Esophagus squamous epithelium (tissue), 5 donors: ENCODE results near the gene OR4C6. TPM values are rescaled to one million over a fixed set of nuclear protein-coding genes. Genes with fewer than 3 reads are reported as not detected.
A peak's percentile ranks its signal among the peaks of the same experiment; 100 is the strongest.

Source experiments
- DNase-seq: peaks from one replicate; lab custom pipeline; 2025; lab: John Stamatoyannopoulos, UW
- H3K27ac ChIP-seq, 4 donors: fragments of 200-600 bp; sonication (generic); one replicate each; pipeline ENCODE4 v1.5.1; 2016 to 2019; ENCODE audit warnings: mild to moderate bottlenecking in 1 of 4
- H3K27me3 ChIP-seq, 4 donors: fragments of 200-600 bp; sonication (generic); 1 replicate in 3 of 4; 2 replicates in 1 of 4; pipeline versions ENCODE4 v1.5.1 to v1.6.0; 2017 to 2021; ENCODE audit warnings: antibody characterized with exemption in 1 of 4
- H3K36me3 ChIP-seq, 3 donors: fragments of 200-600 bp; sonication (generic); one replicate each; pipeline ENCODE4 v1.5.1; 2016 to 2019
- H3K4me1 ChIP-seq, 3 donors: fragments of 200-600 bp; sonication (generic); one replicate each; pipeline ENCODE4 v1.5.1; 2017 to 2019
- H3K4me3 ChIP-seq, 4 donors: fragments of 200-600 bp; sonication (generic); 1 replicate in 3 of 4; 2 replicates in 1 of 4; pipeline ENCODE4 v1.5.1; 2016 to 2019; ENCODE audit warnings: mild to moderate bottlenecking in 2 of 4, moderate library complexity in 1 of 4
- H3K9me3 ChIP-seq, 3 donors: fragments of 200-600 bp; sonication (generic); one replicate each; pipeline ENCODE4 v1.5.1; 2016 to 2019
- POLR2A ChIP-seq, 4 donors: fragments of 450-650 bp; IDR thresholded peaks; one replicate each; pipeline ENCODE4 v1.6.1; 2017; ENCODE audit warnings: antibody characterized with exemption in 4 of 4, mild to moderate bottlenecking in 4 of 4, moderate library complexity in 3 of 4
- whole genome bisulfite sequencing, 2 donors: methylation state at CpG; one replicate each; pipeline ENCODE4 v1.1.5; 2018; 5-methylcytosine and 5-hydroxymethylcytosine counted together
- intact Hi-C: fragments of 100-400 bp; cut with DNase I; formaldehyde crosslinking; loops from one replicate; pipeline ENCODE4 v1.15.0; 2022
- total RNA-seq, 4 donors: library from RNA; depleted of rRNA; stranded (reverse); fragments of >200 nt; gene quantifications; one replicate each; pipeline ENCODE4 v1.1.0, GENCODE V29; 2016
- TF ChIP-seq, protein P1 (sequence below), 6 experiments: fragments of 450-650 bp in 4 of 6; fragments of 200-600 bp in 2 of 6; sonication (generic) in 2 of 6; IDR thresholded peaks; one replicate each; pipeline ENCODE4 v1.5.1; 2016 to 2019; ENCODE audit warnings: antibody characterized with exemption in 6 of 6, mild to moderate bottlenecking in 4 of 6, moderate library complexity in 4 of 6
- donor health status: DM: yes; HTN: yes; CAD: no.

Gene OR4C6
- total RNA-seq, 4 donors from 2014 or later, result not detected

DNA sequence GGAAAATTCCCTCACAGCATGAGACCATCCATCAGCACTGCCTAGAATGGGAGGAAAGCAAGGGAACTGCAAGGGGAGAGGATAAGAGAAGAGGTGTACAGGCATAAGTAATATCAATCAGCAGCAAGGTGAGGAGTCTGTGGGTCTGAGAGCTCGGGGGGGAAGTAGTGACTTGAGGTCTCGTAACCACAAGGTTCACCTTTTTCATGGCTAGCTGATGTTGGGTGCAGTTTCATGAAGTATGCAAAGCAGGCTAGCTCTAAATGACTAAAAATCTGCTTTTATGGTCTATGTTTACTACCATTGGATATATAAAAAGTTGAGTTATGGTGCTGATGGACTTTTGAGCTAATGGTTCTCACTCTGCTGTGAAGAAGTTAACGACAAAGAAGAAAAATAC is 35.8 kb downstream of the OR4C6 start:
- H3K9me3 ChIP-seq, result peaks cover 0 to 20% (median 9%) of the 10 kb centered on the region in 3 donors
- H3K27ac ChIP-seq, result no peak overlapping the region
- no peak for DNase-seq
- 62 to 75% methylated on average over 3 of the region's 3 CpGs for WGBS, 2 donors
- no peak overlapping the region for H3K4me3 ChIP-seq
- TF ChIP-seq, protein P1, sequence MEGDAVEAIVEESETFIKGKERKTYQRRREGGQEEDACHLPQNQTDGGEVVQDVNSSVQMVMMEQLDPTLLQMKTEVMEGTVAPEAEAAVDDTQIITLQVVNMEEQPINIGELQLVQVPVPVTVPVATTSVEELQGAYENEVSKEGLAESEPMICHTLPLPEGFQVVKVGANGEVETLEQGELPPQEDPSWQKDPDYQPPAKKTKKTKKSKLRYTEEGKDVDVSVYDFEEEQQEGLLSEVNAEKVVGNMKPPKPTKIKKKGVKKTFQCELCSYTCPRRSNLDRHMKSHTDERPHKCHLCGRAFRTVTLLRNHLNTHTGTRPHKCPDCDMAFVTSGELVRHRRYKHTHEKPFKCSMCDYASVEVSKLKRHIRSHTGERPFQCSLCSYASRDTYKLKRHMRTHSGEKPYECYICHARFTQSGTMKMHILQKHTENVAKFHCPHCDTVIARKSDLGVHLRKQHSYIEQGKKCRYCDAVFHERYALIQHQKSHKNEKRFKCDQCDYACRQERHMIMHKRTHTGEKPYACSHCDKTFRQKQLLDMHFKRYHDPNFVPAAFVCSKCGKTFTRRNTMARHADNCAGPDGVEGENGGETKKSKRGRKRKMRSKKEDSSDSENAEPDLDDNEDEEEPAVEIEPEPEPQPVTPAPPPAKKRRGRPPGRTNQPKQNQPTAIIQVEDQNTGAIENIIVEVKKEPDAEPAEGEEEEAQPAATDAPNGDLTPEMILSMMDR (IDR thresholded peaks at IDR 0.05), result no peak
- TF ChIP-seq POLR2A (IDR thresholded peaks at IDR 0.05), result no peak
- H3K27me3 ChIP-seq, result no peaks in the 10 kb centered on the region
- H3K4me1 ChIP-seq, result no peaks in the 10 kb centered on the region
- intact Hi-C loops, result no loop called here
- H3K36me3 ChIP-seq, result no peaks in the 10 kb centered on the region

DNA sequence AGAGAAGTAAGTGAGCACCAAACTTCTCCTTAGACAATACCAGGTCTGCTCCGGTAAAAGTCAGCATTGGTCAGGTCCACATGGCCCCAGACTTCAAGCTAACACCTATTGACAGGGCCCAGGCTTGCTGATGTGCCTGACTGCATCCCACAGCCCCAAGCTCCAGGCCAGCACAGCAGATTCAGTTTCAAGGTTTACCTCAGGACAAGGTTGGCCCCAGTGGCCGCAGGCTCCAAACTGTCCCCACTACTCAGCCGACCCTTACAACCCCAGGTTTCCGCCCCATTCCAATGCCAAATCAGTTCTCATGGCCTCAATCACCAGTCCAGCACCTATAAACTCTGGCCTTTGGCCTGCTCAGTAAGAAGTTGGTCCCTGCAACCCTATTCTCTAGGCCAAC is 39.4 kb downstream of the OR4C6 start:
- Histone ChIP-seq H3K27ac (no peak overlapping the region), H3K4me3 (no peak overlapping the region), H3K4me1 (no peaks in the 10 kb centered on the region), H3K27me3 (no peaks in the 10 kb centered on the region), H3K36me3 (no peaks in the 10 kb centered on the region), H3K9me3 (peaks cover 0 to 20% (median 9%) of the 10 kb centered on the region in 3 donors)
- 71 to 88% methylated on average over 4 of the region's 4 CpGs for WGBS, 2 donors
- DNase-seq, result no peak
- TF ChIP-seq POLR2A (IDR thresholded peaks at IDR 0.05), result no peak
- TF ChIP-seq, protein P1 (IDR thresholded peaks at IDR 0.05), result no peak
- intact Hi-C loops, result no loop called here

DNA sequence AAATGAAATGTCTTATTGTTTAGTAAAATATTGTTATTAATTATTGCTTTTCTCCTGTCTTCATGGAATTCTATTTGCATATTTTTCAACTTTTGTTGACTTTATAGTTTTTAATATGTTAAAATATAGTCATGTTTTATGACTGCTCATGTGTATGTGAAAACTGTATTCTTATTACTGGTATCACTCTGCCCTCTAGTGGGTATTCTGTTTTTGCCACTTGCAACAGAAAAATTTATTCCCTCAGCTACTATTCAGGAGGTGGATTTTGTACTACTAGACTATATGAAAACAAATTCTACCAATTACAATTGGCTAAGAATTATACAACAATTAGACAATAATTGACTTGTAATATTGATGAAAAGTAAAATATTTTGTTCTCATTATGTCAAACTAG is 45.0 kb downstream of the OR4C6 start:
- Histone ChIP-seq H3K9me3 (peaks cover 0 to 6% (median 3%) of the 10 kb centered on the region in 3 donors), H3K4me1 (no peaks in the 10 kb centered on the region), H3K27me3 (no peaks in the 10 kb centered on the region), H3K36me3 (no peaks in the 10 kb centered on the region), H3K27ac (no peak overlapping the region), H3K4me3 (no peak overlapping the region)
- intact Hi-C loops, result no loop called here
- DNase-seq, result no peak
- TF ChIP-seq, protein P1 (IDR thresholded peaks at IDR 0.05), result peak in 2 of 6 experiments; percentile 26 to 54
- no peak for TF ChIP-seq POLR2A (IDR thresholded peaks at IDR 0.05)

DNA sequence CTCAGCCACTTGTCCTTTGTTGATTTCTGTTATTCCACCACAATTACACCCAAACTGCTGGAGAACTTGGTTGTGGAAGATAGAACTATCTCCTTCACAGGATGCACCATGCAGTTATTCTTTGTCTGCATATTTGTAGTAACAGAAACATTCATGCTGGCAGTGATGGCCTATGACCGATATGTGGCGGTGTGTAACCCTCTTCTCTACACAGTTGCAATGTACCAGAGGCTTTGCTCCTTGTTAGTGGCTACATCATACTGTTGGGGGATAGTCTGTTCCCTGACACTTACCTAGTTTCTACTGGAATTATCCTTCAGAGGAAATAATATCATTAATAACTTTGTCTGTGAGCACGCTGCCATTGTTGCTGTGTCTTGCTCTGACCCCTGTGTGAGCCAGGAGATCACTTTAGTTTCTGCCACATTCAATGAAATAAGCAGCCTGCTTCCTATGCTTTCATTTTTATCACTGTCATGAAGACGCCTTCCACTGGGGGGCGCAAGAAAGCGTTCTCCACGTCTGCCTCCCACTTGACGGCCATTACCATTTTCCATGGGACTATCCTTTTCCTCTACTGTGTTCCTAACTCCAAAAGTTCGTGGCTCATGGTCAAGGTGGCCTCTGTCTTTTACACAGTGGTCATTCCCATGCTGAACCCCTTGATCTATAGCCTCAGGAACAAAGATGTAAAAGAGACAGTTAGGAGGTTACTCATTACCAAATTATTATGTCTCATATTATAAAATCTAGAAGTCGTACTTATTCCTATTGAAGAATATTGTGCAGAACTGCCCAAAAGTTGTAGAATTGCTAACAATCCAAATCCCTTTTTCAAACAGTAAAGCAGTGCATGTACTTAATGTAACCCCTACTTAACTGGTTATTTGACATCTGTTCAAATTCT is 53.2 kb downstream of the OR4C6 start:
- peaks cover 0 to 6% (median 0%) of the 10 kb centered on the region in 3 donors for H3K9me3 ChIP-seq
- no peaks in the 10 kb centered on the region for H3K27me3 ChIP-seq
- no peak overlapping the region for H3K27ac ChIP-seq
- intact Hi-C loops, result no loop called here
- no peak for DNase-seq
- TF ChIP-seq POLR2A (IDR thresholded peaks at IDR 0.05), result no peak
- TF ChIP-seq, protein P1 (IDR thresholded peaks at IDR 0.05), result no peak
- no peaks in the 10 kb centered on the region for H3K4me1 ChIP-seq
- H3K4me3 ChIP-seq, result no peak overlapping the region
- H3K36me3 ChIP-seq, result no peaks in the 10 kb centered on the region
- WGBS, 2 donors, result 27 to 36% methylated on average over 10 of the region's 10 CpGs

Other genes with a start within 250 kb of the OR4C6 start
- not detected for gene OR4C15, start 107.7 kb upstream of the OR4C6 start, total RNA-seq
- gene OR4C16, start 90.1 kb upstream of the OR4C6 start, total RNA-seq, result not detected
- not detected for gene OR4C11, start 54.6 kb upstream of the OR4C6 start, total RNA-seq
- not detected for gene OR4P4, start 27.1 kb upstream of the OR4C6 start, total RNA-seq
- not detected for gene OR4S2, start 13.9 kb upstream of the OR4C6 start, total RNA-seq
- gene OR5D13, start 111.2 kb downstream of the OR4C6 start, total RNA-seq, result not detected
- gene OR5D14, start 133.4 kb downstream of the OR4C6 start, total RNA-seq, result not detected
- gene OR5L1, start 149.2 kb downstream of the OR4C6 start, total RNA-seq, result not detected
- gene OR5D18, start 157.4 kb downstream of the OR4C6 start, total RNA-seq, result not detected
- gene OR5L2, start 165.0 kb downstream of the OR4C6 start, total RNA-seq, result not detected
- not detected for gene OR5D16, start 176.6 kb downstream of the OR4C6 start, total RNA-seq
- gene TRIM51, start 221.1 kb downstream of the OR4C6 start, total RNA-seq, result not detected